ENCODE data around the gene SPINK6.

- no peak for TF ChIP-seq CTCF (conservative IDR thresholded peaks at IDR 0.05)
- TF ChIP-seq ZFX (IDR thresholded peaks at IDR 0.05) = no peak
These were observed 2.4 kb downstream of the SPINK6 start for GRCh38 chr5:148205044-148205806.

Data from C4-2B (cell line).